ENCODE measurements around the gene AXDND1. TPM values are rescaled to one million over a fixed set of nuclear protein-coding genes. Genes with fewer than 3 reads are reported as not detected.

AXDND1 gene
- total RNA-seq, 1 donor from 2014 or later, result not detected

- no peak for DNase-seq (ENCODE audit: low read depth)
- FAIRE-seq, result no peak
- Histone ChIP-seq H3K4me3 (ENCODE audit: low read depth, low read length) (no peak overlapping the region), H3K36me3 (ENCODE audit: control insufficient read depth, insufficient read depth, low read length) (no peaks in the 10 kb centered on the region), H3K27me3 (ENCODE audit: control insufficient read depth, insufficient read depth, low read length) (no peaks in the 10 kb centered on the region)
- no peak for TF ChIP-seq CTCF (IDR thresholded peaks at IDR 0.05; ENCODE audit: insufficient read depth, low read length, severe bottlenecking)
Measured at GRCh38 chr1:179547021-179547535, 181.3 kb downstream of the AXDND1 start.

- no peak for DNase-seq (ENCODE audit: low read depth)
- no peaks in the 10 kb centered on the region for H3K36me3 ChIP-seq (ENCODE audit: control insufficient read depth, insufficient read depth, low read length)
- no peak for TF ChIP-seq CTCF (IDR thresholded peaks at IDR 0.05; ENCODE audit: insufficient read depth, low read length, severe bottlenecking)
- FAIRE-seq, result no peak
- no peak overlapping the region for H3K4me3 ChIP-seq (ENCODE audit: low read depth, low read length)
- H3K27me3 ChIP-seq (ENCODE audit: control insufficient read depth, insufficient read depth, low read length), result no peaks in the 10 kb centered on the region
Measured at GRCh38 chr1:179548666-179549367, 183.0 kb downstream of the AXDND1 start.

GRCh38 chr1:179549368-179549700 lies 183.6 kb downstream of the AXDND1 start:
- Histone ChIP-seq H3K36me3 (ENCODE audit: control insufficient read depth, insufficient read depth, low read length) (no peaks in the 10 kb centered on the region), H3K27me3 (ENCODE audit: control insufficient read depth, insufficient read depth, low read length) (no peaks in the 10 kb centered on the region), H3K4me3 (ENCODE audit: low read depth, low read length) (no peak overlapping the region)
- DNase-seq (ENCODE audit: low read depth) (no peak), FAIRE-seq (no peak)
- no peak for TF ChIP-seq CTCF (IDR thresholded peaks at IDR 0.05; ENCODE audit: insufficient read depth, low read length, severe bottlenecking)

- FAIRE-seq (no peak), DNase-seq (ENCODE audit: low read depth) (peak; percentile 69)
- TF ChIP-seq CTCF (IDR thresholded peaks at IDR 0.05; ENCODE audit: insufficient read depth, low read length, severe bottlenecking), result no peak
Measured at GRCh38 chr1:179550746-179551682, 185.2 kb downstream of the AXDND1 start.

GRCh38 chr1:179554427-179554826 lies 188.7 kb downstream of the AXDND1 start:
- FAIRE-seq, result no peak
- Histone ChIP-seq H3K4me3 (ENCODE audit: low read depth, low read length) (no peak overlapping the region), H3K27me3 (ENCODE audit: control insufficient read depth, insufficient read depth, low read length) (no peaks in the 10 kb centered on the region), H3K36me3 (ENCODE audit: control insufficient read depth, insufficient read depth, low read length) (no peaks in the 10 kb centered on the region)
- no peak for DNase-seq (ENCODE audit: low read depth)
- no peak for TF ChIP-seq CTCF (IDR thresholded peaks at IDR 0.05; ENCODE audit: insufficient read depth, low read length, severe bottlenecking)

More at GRCh38 chr1:179550746-179551682, 185.2 kb downstream of the AXDND1 start:
- Histone ChIP-seq H3K36me3 (ENCODE audit: control insufficient read depth, insufficient read depth, low read length) (no peaks in the 10 kb centered on the region), H3K27me3 (ENCODE audit: control insufficient read depth, insufficient read depth, low read length) (no peaks in the 10 kb centered on the region), H3K4me3 (ENCODE audit: low read depth, low read length) (no peak overlapping the region)
